Measurements from ENCODE around the gene CCL11. TPM values are rescaled to one million over a fixed set of nuclear protein-coding genes. Genes with fewer than 3 reads are reported as not detected.

Gene CCL11
- total RNA-seq, 1 experiment from 2014 or later, result not detected

- H3K27ac Mint-ChIP-seq (ENCODE audit: unreplicated experiment), result no peak overlapping the region
- BruUV-seq (replicated peaks), result no TSS peak
- H3K4me1 Mint-ChIP-seq (ENCODE audit: low read depth, unreplicated experiment), result no peaks in the 10 kb centered on the region
- TF ChIP-seq CTCF (IDR thresholded peaks at IDR 0.05; ENCODE audit: unreplicated experiment), result no peak
- H3K27me3 Mint-ChIP-seq (ENCODE audit: unreplicated experiment), result peaks cover 73% of the 10 kb centered on the region
- CTCF ChIA-PET, result no interaction called here
- H3K9me3 Mint-ChIP-seq (ENCODE audit: low read depth, unreplicated experiment), result peaks cover 2% of the 10 kb centered on the region
- no peak for DNase-seq
- no peaks in the 10 kb centered on the region for H3K36me3 Mint-ChIP-seq (ENCODE audit: insufficient read depth, unreplicated experiment)
- intact Hi-C loops (cut with micrococcal nuclease; ENCODE audit: unreplicated experiment), result no loop called here
- no peak overlapping the region for H3K4me3 Mint-ChIP-seq (ENCODE audit: low read depth, unreplicated experiment)
These were observed 8.7 kb upstream of the CCL11 start for GRCh38 chr17:34276826-34277225.

- CTCF ChIA-PET, result no interaction called here
- intact Hi-C loops (cut with micrococcal nuclease; ENCODE audit: unreplicated experiment), result no loop called here
- no peaks in the 10 kb centered on the region for H3K9me3 Mint-ChIP-seq (ENCODE audit: low read depth, unreplicated experiment)
- no TSS peak for BruUV-seq (replicated peaks)
- no peak overlapping the region for H3K27ac Mint-ChIP-seq (ENCODE audit: unreplicated experiment)
- H3K4me3 Mint-ChIP-seq (ENCODE audit: low read depth, unreplicated experiment), result no peak overlapping the region
- H3K27me3 Mint-ChIP-seq (ENCODE audit: unreplicated experiment), result peaks cover 82% of the 10 kb centered on the region
- H3K36me3 Mint-ChIP-seq (ENCODE audit: insufficient read depth, unreplicated experiment), result no peaks in the 10 kb centered on the region
- no peaks in the 10 kb centered on the region for H3K4me1 Mint-ChIP-seq (ENCODE audit: low read depth, unreplicated experiment)
- no peak for TF ChIP-seq CTCF (IDR thresholded peaks at IDR 0.05; ENCODE audit: unreplicated experiment)
- DNase-seq, result no peak
These were observed 2.0 kb upstream of the CCL11 start for GRCh38 chr17:34283571-34283970.

- no TSS peak for BruUV-seq (replicated peaks)
- Mint-ChIP-seq H3K9me3 (ENCODE audit: low read depth, unreplicated experiment) (no peaks in the 10 kb centered on the region), H3K36me3 (ENCODE audit: insufficient read depth, unreplicated experiment) (no peaks in the 10 kb centered on the region), H3K27me3 (ENCODE audit: unreplicated experiment) (peaks cover 60% of the 10 kb centered on the region), H3K27ac (ENCODE audit: unreplicated experiment) (no peak overlapping the region), H3K4me1 (ENCODE audit: low read depth, unreplicated experiment) (no peaks in the 10 kb centered on the region), H3K4me3 (ENCODE audit: low read depth, unreplicated experiment) (no peak overlapping the region)
- intact Hi-C loops (cut with micrococcal nuclease; ENCODE audit: unreplicated experiment), result no loop called here
- no peak for DNase-seq
- TF ChIP-seq CTCF (IDR thresholded peaks at IDR 0.05; ENCODE audit: unreplicated experiment), result no peak
- CTCF ChIA-PET, result no interaction called here
These were observed 2.3 kb downstream of the CCL11 start for GRCh38 chr17:34287875-34288274.

GRCh38 chr17:34290586-34290985 lies 5.0 kb downstream of the CCL11 start:
- TF ChIP-seq CTCF (IDR thresholded peaks at IDR 0.05; ENCODE audit: unreplicated experiment), result no peak
- CTCF ChIA-PET, result no interaction called here
- Mint-ChIP-seq H3K27ac (ENCODE audit: unreplicated experiment) (no peak overlapping the region), H3K9me3 (ENCODE audit: low read depth, unreplicated experiment) (no peaks in the 10 kb centered on the region), H3K27me3 (ENCODE audit: unreplicated experiment) (peaks cover 51% of the 10 kb centered on the region), H3K4me1 (ENCODE audit: low read depth, unreplicated experiment) (no peaks in the 10 kb centered on the region), H3K36me3 (ENCODE audit: insufficient read depth, unreplicated experiment) (no peaks in the 10 kb centered on the region), H3K4me3 (ENCODE audit: low read depth, unreplicated experiment) (no peak overlapping the region)
- BruUV-seq (replicated peaks), result no TSS peak
- intact Hi-C loops (cut with micrococcal nuclease; ENCODE audit: unreplicated experiment), result no loop called here
- DNase-seq, result no peak
